CD4-positive, alpha-beta T cell treated with Interleukin-17A for 1 hour (primary cell): ENCODE results near the gene NME5.
A peak's percentile ranks its signal among the peaks of the same experiment; 100 is the strongest.
"Not testable (repeated sequence)": the region's sequence is repeated elsewhere in the genome, so short reads cannot be mapped to it uniquely, and the experiment has no call there.

Experiments used
- DNase-seq: peaks from one replicate; pipeline ENCODE4 v3.0.0-alpha.2; 2020

Gene NME5

DNA sequence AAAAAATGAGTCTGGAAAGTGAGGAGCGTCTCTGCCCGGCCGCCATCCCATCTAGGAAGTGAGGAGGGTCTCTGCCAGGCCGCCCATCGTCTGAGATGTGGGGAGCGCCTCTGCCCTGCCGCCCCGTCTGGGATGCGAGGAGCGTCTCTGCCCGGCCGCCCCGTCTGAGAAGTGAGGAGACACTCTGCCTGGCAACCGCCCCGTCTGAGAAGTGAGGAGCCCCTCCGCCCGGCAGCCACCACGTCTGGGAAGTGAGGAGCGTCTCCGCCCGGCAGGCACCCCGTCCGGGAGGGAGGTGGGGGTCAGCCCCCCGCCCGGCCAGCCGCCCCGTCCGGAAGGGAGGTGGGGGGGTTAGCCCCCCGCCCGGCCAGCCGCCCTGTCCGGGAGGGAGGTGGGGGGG lies 69.2 kb downstream of the NME5 start:
- not testable (repeated sequence) for DNase-seq

GRCh38 chr5:138068742-138069600 lies 70.3 kb downstream of the NME5 start:
- peak; percentile 76 for DNase-seq

DNA sequence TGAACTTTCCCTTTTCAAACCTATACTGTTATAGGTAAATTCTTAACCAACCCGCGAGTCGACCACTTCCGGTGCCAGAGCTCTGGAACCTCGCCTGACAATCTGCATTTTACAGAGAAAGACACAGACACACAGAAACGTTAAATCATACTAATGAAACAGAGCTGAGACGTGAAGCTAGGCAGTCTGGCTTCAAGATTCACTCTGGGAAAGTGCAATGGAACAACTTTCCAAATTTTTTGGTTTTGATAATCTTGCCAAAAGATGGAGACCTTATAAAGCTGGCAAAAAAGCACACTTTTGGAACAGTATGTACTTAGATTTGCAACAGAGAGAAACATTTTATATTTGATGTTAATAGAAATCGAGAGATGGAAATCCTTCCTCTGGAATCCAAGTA lies 71.3 kb downstream of the NME5 start:
- no peak for DNase-seq
